Mucosa of stomach (tissue), 1 donor: Measurements from ENCODE around the gene PLCZ1.
"Not testable (repeated sequence)": the region's sequence is repeated elsewhere in the genome, so short reads cannot be mapped to it uniquely, and the experiment has no call there.

Experiments used
- H3K27me3 ChIP-seq: one replicate; pipeline ENCODE4 v1.7.0; 2013; ENCODE audit warnings: mild to moderate bottlenecking, low read length; ENCODE audit not compliant: control insufficient read depth, insufficient read depth
- H3K36me3 ChIP-seq: one replicate; pipeline ENCODE4 v1.7.0; 2013; ENCODE audit warnings: low read length; ENCODE audit not compliant: control insufficient read depth, insufficient read depth
- H3K4me1 ChIP-seq: one replicate; pipeline ENCODE4 v1.7.0; 2013; ENCODE audit warnings: mild to moderate bottlenecking, low read length; ENCODE audit not compliant: control insufficient read depth, insufficient read depth
- H3K4me3 ChIP-seq: one replicate; pipeline ENCODE4 v1.7.0; 2013; ENCODE audit warnings: low read length
- H3K9ac ChIP-seq: one replicate; pipeline ENCODE4 v1.7.0; 2013; ENCODE audit warnings: mild to moderate bottlenecking, low read length, moderate library complexity
- H3K9me3 ChIP-seq: one replicate; pipeline ENCODE4 v1.7.0; 2013; ENCODE audit warnings: mild to moderate bottlenecking, low read length, moderate library complexity; ENCODE audit not compliant: control insufficient read depth
- donor health status: Pancreatic carcinoma.

Gene PLCZ1

GRCh38 chr12:18737819-18738218 is at the start of gene PLCZ1, which contains the start of gene CAPZA3:
Gene PLCZ1 (minus strand): TSS chr12:18738012. CDS start chr12:18737371, 641 bp downstream.
Gene CAPZA3 (plus strand): TSS chr12:18738119. CDS start chr12:18738269, 150 bp downstream.
- H3K4me3 ChIP-seq, result no peak within 1 kb of the TSS
- no peaks in the 10 kb centered on the region for H3K36me3 ChIP-seq
- H3K9ac ChIP-seq, result no peak within 1 kb of the TSS
- no peaks in the 10 kb centered on the region for H3K27me3 ChIP-seq
- H3K4me1 ChIP-seq, result no peaks in the 10 kb centered on the region
- no peaks in the 10 kb centered on the region for H3K9me3 ChIP-seq

GRCh38 chr12:18785465-18785864 is 47.7 kb upstream of the PLCZ1 start:
- not testable (repeated sequence) for H3K4me1 ChIP-seq, H3K9me3 ChIP-seq, H3K27me3 ChIP-seq

GRCh38 chr12:18782827-18783226 is 45.0 kb upstream of the PLCZ1 start:
- no peaks in the 10 kb centered on the region for H3K9me3 ChIP-seq
- no peaks in the 10 kb centered on the region for H3K36me3 ChIP-seq
- no peaks in the 10 kb centered on the region for H3K27me3 ChIP-seq
- H3K9ac ChIP-seq, result no peak overlapping the region
- no peaks in the 10 kb centered on the region for H3K4me1 ChIP-seq
- H3K4me3 ChIP-seq, result no peak overlapping the region

More at GRCh38 chr12:18785465-18785864, 47.7 kb upstream of the PLCZ1 start:
- not testable (repeated sequence) for H3K9ac ChIP-seq, H3K4me3 ChIP-seq, H3K36me3 ChIP-seq

- H3K27me3 ChIP-seq, H3K4me3 ChIP-seq, H3K4me1 ChIP-seq, H3K36me3 ChIP-seq, H3K9me3 ChIP-seq, H3K9ac ChIP-seq: not testable (repeated sequence)
Observed at GRCh38 chr12:18766479-18766878, 28.7 kb upstream of the PLCZ1 start.

- Histone ChIP-seq H3K27me3 (no peaks in the 10 kb centered on the region), H3K9ac (no peak overlapping the region), H3K4me3 (no peak overlapping the region), H3K36me3 (no peaks in the 10 kb centered on the region), H3K9me3 (no peaks in the 10 kb centered on the region), H3K4me1 (no peaks in the 10 kb centered on the region)
Observed at GRCh38 chr12:18755341-18755740, 17.5 kb upstream of the PLCZ1 start.

- Histone ChIP-seq H3K9ac (no peak overlapping the region), H3K4me3 (no peak overlapping the region)
Observed at GRCh38 chr12:18754124-18754707, 16.4 kb upstream of the PLCZ1 start.

GRCh38 chr12:18753481-18754123 is 15.8 kb upstream of the PLCZ1 start:
- no peak overlapping the region for H3K9ac ChIP-seq

More at GRCh38 chr12:18754124-18754707, 16.4 kb upstream of the PLCZ1 start:
- Histone ChIP-seq H3K27me3 (no peaks in the 10 kb centered on the region), H3K9me3 (no peaks in the 10 kb centered on the region), H3K4me1 (no peaks in the 10 kb centered on the region), H3K36me3 (no peaks in the 10 kb centered on the region)

GRCh38 chr12:18752947-18753346 is 15.1 kb upstream of the PLCZ1 start:
- Histone ChIP-seq H3K9ac (no peak overlapping the region), H3K27me3 (no peaks in the 10 kb centered on the region), H3K4me1 (no peaks in the 10 kb centered on the region), H3K4me3 (no peak overlapping the region), H3K9me3 (no peaks in the 10 kb centered on the region), H3K36me3 (no peaks in the 10 kb centered on the region)

More at GRCh38 chr12:18753481-18754123, 15.8 kb upstream of the PLCZ1 start:
- no peaks in the 10 kb centered on the region for H3K4me1 ChIP-seq
- no peaks in the 10 kb centered on the region for H3K27me3 ChIP-seq
- no peak overlapping the region for H3K4me3 ChIP-seq
- no peaks in the 10 kb centered on the region for H3K9me3 ChIP-seq
- no peaks in the 10 kb centered on the region for H3K36me3 ChIP-seq

GRCh38 chr12:18752280-18752920 is 14.6 kb upstream of the PLCZ1 start:
- Histone ChIP-seq H3K9ac (no peak overlapping the region), H3K27me3 (no peaks in the 10 kb centered on the region), H3K9me3 (no peaks in the 10 kb centered on the region), H3K4me1 (no peaks in the 10 kb centered on the region), H3K4me3 (no peak overlapping the region), H3K36me3 (no peaks in the 10 kb centered on the region)

GRCh38 chr12:18751866-18752265 is 14.1 kb upstream of the PLCZ1 start:
- Histone ChIP-seq H3K4me3 (no peak overlapping the region), H3K27me3 (no peaks in the 10 kb centered on the region), H3K4me1 (no peaks in the 10 kb centered on the region), H3K9ac (no peak overlapping the region), H3K9me3 (no peaks in the 10 kb centered on the region), H3K36me3 (no peaks in the 10 kb centered on the region)

- Histone ChIP-seq H3K4me1 (no peaks in the 10 kb centered on the region), H3K9me3 (no peaks in the 10 kb centered on the region), H3K4me3 (no peak overlapping the region), H3K9ac (no peak overlapping the region), H3K27me3 (no peaks in the 10 kb centered on the region), H3K36me3 (no peaks in the 10 kb centered on the region)
Observed at GRCh38 chr12:18750085-18750484, 12.3 kb upstream of the PLCZ1 start.

- no peaks in the 10 kb centered on the region for H3K27me3 ChIP-seq
- no peak overlapping the region for H3K9ac ChIP-seq
- no peak overlapping the region for H3K4me3 ChIP-seq
- no peaks in the 10 kb centered on the region for H3K36me3 ChIP-seq
- no peaks in the 10 kb centered on the region for H3K9me3 ChIP-seq
- H3K4me1 ChIP-seq, result no peaks in the 10 kb centered on the region
Observed at GRCh38 chr12:18749386-18749957, 11.7 kb upstream of the PLCZ1 start.
